ENCODE measurements around the gene SH3PXD2A.

The SH3PXD2A gene

GRCh38 chr10:103874730-103875129 lies 19.4 kb upstream of the SH3PXD2A start:
- no peak for DNase-seq (ENCODE audit: low spot score)

GRCh38 chr10:103872137-103872931 lies 17.0 kb upstream of the SH3PXD2A start:
- no peak for DNase-seq (ENCODE audit: low spot score)

- DNase-seq (ENCODE audit: low spot score): no peak
Measured at GRCh38 chr10:103871006-103871405, 15.6 kb upstream of the SH3PXD2A start.

- DNase-seq (ENCODE audit: low spot score): no peak
Measured at GRCh38 chr10:103870516-103870915, 15.1 kb upstream of the SH3PXD2A start.

GRCh38 chr10:103869336-103869735 lies 14.0 kb upstream of the SH3PXD2A start:
- DNase-seq (ENCODE audit: low spot score): no peak

GRCh38 chr10:103868200-103868599 lies 12.8 kb upstream of the SH3PXD2A start:
- DNase-seq (ENCODE audit: low spot score): no peak

- DNase-seq (ENCODE audit: low spot score): no peak
Measured at GRCh38 chr10:103861505-103861904, 6.1 kb upstream of the SH3PXD2A start.

- peak; percentile 60 for DNase-seq (ENCODE audit: low spot score)
Measured at GRCh38 chr10:103859161-103860086, 4.0 kb upstream of the SH3PXD2A start.

- DNase-seq (ENCODE audit: low spot score): no peak
Measured at GRCh38 chr10:103858360-103858759, 3.0 kb upstream of the SH3PXD2A start.

- no peak for DNase-seq (ENCODE audit: low spot score)
Measured at GRCh38 chr10:103856797-103857170, 1.4 kb upstream of the SH3PXD2A start.

GRCh38 chr10:103855852-103856796 lies 748 bp upstream of the SH3PXD2A start:
- peak; percentile 70 for DNase-seq (ENCODE audit: low spot score)

- DNase-seq (ENCODE audit: low spot score): no peak
Measured at GRCh38 chr10:103854686-103855391, 537 bp downstream of the SH3PXD2A start.

GRCh38 chr10:103854265-103854685 lies 1.1 kb downstream of the SH3PXD2A start:
- no peak for DNase-seq (ENCODE audit: low spot score)

GRCh38 chr10:103853428-103854264 lies 1.7 kb downstream of the SH3PXD2A start:
- no peak for DNase-seq (ENCODE audit: low spot score)

- no peak for DNase-seq (ENCODE audit: low spot score)
Measured at GRCh38 chr10:103852856-103853255, 2.5 kb downstream of the SH3PXD2A start.

- no peak for DNase-seq (ENCODE audit: low spot score)
Measured at GRCh38 chr10:103852189-103852711, 3.1 kb downstream of the SH3PXD2A start.

- DNase-seq (ENCODE audit: low spot score): no peak
Measured at GRCh38 chr10:103851261-103851660, 4.1 kb downstream of the SH3PXD2A start.

GRCh38 chr10:103850572-103850895 lies 4.8 kb downstream of the SH3PXD2A start:
- no peak for DNase-seq (ENCODE audit: low spot score)

- no peak for DNase-seq (ENCODE audit: low spot score)
Measured at GRCh38 chr10:103849880-103850571, 5.3 kb downstream of the SH3PXD2A start.

Measured in HuH-7.5 (cell line).